Measurements from ENCODE around the gene PRLH.

GRCh38 chr2:237553948-237554347, 12.4 kb upstream of the PRLH start:
- TF ChIP-seq CTCF (IDR thresholded peaks at IDR 0.05) = no peak
- TF ChIP-seq ARID4B (CRISPR knock-in tag; IDR thresholded peaks at IDR 0.05; ENCODE audit: borderline replicate concordance) = no peak
- no peak for TF ChIP-seq GTF2I (CRISPR knock-in tag; conservative IDR thresholded peaks at IDR 0.05)
- TF ChIP-seq NFATC4 (CRISPR knock-in tag; IDR thresholded peaks at IDR 0.05) = no peak
- TF ChIP-seq SP1 (CRISPR knock-in tag; conservative IDR thresholded peaks at IDR 0.05) = no peak
- TF ChIP-seq ELF4 (CRISPR knock-in tag; IDR thresholded peaks at IDR 0.05; ENCODE audit: low read depth) = no peak
- no peak for TF ChIP-seq AR (CRISPR knock-in tag; IDR thresholded peaks at IDR 0.05)
- no peak for TF ChIP-seq ZNF138 (CRISPR knock-in tag; conservative IDR thresholded peaks at IDR 0.05)
- TF ChIP-seq FOXK1 (CRISPR knock-in tag; IDR thresholded peaks at IDR 0.05) = no peak
- TF ChIP-seq GABPB1 (CRISPR knock-in tag; IDR thresholded peaks at IDR 0.05) = no peak
